Chondrocyte (in vitro differentiated cells): Measurements from ENCODE around the gene SLC2A3. TPM values are rescaled to one million over a fixed set of nuclear protein-coding genes. Genes with fewer than 3 reads are reported as not detected.
"Not testable (repeated sequence)": the region's sequence is repeated elsewhere in the genome, so short reads cannot be mapped to it uniquely, and the experiment has no call there.

Experiments
- DNase-seq: peaks from one replicate; pipeline ENCODE4 v3.0.0; 2021; ENCODE audit warnings: mixed read lengths, low spot score
- H3K27ac Mint-ChIP-seq: one replicate; pipeline ENCODE4 v1.8.0; 2021; ENCODE audit warnings: mild to moderate bottlenecking, moderate library complexity, mixed read lengths; ENCODE audit not compliant: unreplicated experiment
- H3K27me3 Mint-ChIP-seq: 2 replicates; pipeline ENCODE4 v1.8.0; 2021; ENCODE audit warnings: low read depth, mixed read lengths
- H3K36me3 Mint-ChIP-seq: 2 replicates; pipeline ENCODE4 v1.8.0; 2021; ENCODE audit warnings: low read depth, mixed read lengths
- H3K4me1 Mint-ChIP-seq: 2 replicates; pipeline ENCODE4 v1.8.0; 2021; ENCODE audit warnings: low read depth, mild to moderate bottlenecking, mixed read lengths
- H3K4me3 Mint-ChIP-seq: one replicate; pipeline ENCODE4 v1.8.0; 2021; ENCODE audit warnings: mild to moderate bottlenecking, moderate library complexity, mixed read lengths; ENCODE audit not compliant: unreplicated experiment
- H3K9me3 Mint-ChIP-seq: 2 replicates; pipeline ENCODE4 v1.8.0; 2021; ENCODE audit warnings: low read depth, mixed read lengths
- total RNA-seq: library from RNA; stranded (reverse); gene quantifications from 3 replicates; pipeline ENCODE4 v1.2.1, GENCODE V29; 2021
- TF ChIP-seq, protein P1 (sequence below): fragments of 200-600 bp; sonication (generic); IDR thresholded peaks from 2 replicates; pipeline ENCODE4 v1.5.0; 2021; ENCODE audit warnings: antibody characterized with exemption, mild to moderate bottlenecking, moderate library complexity

Gene SLC2A3
- total RNA-seq, 1 donor from 2014 or later: 75.2 TPM

DNA sequence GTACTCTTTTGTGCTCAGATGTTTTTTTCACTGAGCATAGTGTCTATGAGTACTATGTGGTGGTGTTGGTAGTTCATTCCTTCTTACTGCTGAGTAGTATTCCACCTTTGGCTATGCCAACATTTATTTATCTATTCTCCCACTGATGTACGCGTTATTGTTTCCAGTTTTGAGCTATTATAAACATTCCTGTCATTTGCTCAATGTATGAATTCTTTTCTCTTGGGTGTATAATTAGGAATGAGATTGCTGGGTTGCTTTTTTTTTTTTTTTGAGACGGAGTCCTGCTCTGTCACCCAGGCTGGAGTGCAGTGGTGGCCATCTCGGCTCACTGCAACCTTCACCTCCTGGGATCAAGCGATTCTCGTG, 37.5 kb upstream of the SLC2A3 start:
- Mint-ChIP-seq H3K27ac (no peak overlapping the region), H3K9me3 (no peaks in the 10 kb centered on the region), H3K27me3 (no peaks in the 10 kb centered on the region), H3K4me3 (no peak overlapping the region), H3K36me3 (no peaks in the 10 kb centered on the region), H3K4me1 (peaks cover 36% of the 10 kb centered on the region)
- no peak for DNase-seq
- TF ChIP-seq, protein P1, sequence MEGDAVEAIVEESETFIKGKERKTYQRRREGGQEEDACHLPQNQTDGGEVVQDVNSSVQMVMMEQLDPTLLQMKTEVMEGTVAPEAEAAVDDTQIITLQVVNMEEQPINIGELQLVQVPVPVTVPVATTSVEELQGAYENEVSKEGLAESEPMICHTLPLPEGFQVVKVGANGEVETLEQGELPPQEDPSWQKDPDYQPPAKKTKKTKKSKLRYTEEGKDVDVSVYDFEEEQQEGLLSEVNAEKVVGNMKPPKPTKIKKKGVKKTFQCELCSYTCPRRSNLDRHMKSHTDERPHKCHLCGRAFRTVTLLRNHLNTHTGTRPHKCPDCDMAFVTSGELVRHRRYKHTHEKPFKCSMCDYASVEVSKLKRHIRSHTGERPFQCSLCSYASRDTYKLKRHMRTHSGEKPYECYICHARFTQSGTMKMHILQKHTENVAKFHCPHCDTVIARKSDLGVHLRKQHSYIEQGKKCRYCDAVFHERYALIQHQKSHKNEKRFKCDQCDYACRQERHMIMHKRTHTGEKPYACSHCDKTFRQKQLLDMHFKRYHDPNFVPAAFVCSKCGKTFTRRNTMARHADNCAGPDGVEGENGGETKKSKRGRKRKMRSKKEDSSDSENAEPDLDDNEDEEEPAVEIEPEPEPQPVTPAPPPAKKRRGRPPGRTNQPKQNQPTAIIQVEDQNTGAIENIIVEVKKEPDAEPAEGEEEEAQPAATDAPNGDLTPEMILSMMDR: no peak

DNA sequence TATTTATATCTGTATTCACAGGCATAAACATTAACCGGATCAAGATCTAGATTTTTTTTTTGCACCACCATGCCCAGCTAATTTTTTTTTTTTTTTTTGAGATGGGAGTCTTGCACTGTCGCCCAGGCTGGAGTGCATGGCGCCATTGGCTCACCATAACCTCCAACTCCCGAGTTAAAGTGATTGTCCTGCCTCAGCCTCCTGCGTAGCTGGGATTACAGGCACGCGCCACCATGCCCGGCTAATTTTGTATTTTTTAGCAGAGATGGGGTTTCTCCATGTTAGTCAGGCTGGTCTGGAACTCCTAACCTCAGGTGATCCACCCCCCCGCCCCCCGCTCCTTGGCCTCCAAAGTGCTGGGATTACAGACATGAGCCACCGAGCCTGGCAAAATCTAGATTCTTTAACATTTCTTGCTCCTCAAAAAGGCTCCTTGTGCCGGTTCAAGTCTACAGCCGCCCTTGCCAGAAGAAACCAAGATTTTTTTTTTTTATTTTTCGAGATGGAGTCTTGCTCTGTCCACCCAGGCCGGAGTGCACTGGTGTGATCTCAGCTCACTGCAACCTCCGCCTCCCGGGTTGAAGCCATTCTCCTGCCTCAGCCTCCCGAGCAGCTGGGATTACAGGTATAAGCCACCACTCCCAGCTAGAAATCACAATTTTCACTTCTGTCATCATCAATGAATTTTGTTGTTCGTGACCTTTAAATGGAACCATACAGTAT, 36.9 kb upstream of the SLC2A3 start:
- Mint-ChIP-seq H3K27me3 (no peaks in the 10 kb centered on the region), H3K36me3 (no peaks in the 10 kb centered on the region), H3K4me3 (no peak overlapping the region), H3K9me3 (no peaks in the 10 kb centered on the region), H3K27ac (no peak overlapping the region), H3K4me1 (peaks cover 36% of the 10 kb centered on the region)
- TF ChIP-seq, protein P1: no peak
- no peak for DNase-seq

DNA sequence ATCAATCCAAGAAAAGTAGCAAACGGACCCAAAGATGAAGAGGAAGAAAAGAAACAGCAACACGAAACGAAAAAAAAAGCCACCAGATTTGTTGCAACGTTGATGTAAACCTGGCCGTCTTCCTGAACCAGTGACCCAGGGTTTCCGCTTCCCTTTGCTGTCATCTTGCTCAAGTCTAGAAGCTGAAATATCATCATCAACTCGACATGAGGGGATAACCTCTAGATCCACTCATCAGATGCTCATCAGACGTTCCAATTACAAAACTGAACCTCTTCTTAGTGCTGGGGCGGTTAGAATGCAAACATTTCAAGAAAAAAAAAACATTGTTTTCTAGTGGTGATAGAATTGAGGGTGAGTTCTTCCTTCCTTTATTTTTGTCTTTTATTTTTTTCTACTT, 36.3 kb upstream of the SLC2A3 start:
- H3K4me1 Mint-ChIP-seq: peaks cover 36% of the 10 kb centered on the region
- not testable (repeated sequence) for H3K36me3 Mint-ChIP-seq, H3K4me3 Mint-ChIP-seq, DNase-seq, H3K27me3 Mint-ChIP-seq, H3K9me3 Mint-ChIP-seq
- H3K27ac Mint-ChIP-seq: peak overlapping the region; percentile 14

DNA sequence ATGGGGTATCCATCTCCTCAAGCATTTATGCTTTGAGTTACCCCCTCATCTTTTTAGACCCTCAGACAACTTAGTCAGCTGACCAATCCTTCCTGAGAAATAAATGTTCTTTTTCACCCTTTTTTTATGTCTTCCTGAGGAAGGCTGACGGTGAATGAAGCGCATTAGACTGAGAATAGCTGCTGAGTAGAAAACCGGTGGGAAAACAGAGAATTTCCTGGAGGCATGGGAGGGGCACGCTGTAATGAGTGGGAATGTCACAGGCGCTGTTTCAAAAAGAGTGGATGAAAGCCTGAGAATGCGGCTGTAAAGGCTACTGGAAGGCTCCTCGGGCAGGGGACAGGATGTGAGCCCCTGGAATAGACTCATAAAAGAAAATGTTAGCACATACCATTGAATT, 35.8 kb upstream of the SLC2A3 start:
- H3K4me1 Mint-ChIP-seq: peaks cover 33% of the 10 kb centered on the region
- not testable (repeated sequence) for H3K36me3 Mint-ChIP-seq, H3K27me3 Mint-ChIP-seq, DNase-seq, H3K9me3 Mint-ChIP-seq
- H3K27ac Mint-ChIP-seq: peak overlapping the region; percentile 98
- peak overlapping the region; percentile 78 for H3K4me3 Mint-ChIP-seq

DNA sequence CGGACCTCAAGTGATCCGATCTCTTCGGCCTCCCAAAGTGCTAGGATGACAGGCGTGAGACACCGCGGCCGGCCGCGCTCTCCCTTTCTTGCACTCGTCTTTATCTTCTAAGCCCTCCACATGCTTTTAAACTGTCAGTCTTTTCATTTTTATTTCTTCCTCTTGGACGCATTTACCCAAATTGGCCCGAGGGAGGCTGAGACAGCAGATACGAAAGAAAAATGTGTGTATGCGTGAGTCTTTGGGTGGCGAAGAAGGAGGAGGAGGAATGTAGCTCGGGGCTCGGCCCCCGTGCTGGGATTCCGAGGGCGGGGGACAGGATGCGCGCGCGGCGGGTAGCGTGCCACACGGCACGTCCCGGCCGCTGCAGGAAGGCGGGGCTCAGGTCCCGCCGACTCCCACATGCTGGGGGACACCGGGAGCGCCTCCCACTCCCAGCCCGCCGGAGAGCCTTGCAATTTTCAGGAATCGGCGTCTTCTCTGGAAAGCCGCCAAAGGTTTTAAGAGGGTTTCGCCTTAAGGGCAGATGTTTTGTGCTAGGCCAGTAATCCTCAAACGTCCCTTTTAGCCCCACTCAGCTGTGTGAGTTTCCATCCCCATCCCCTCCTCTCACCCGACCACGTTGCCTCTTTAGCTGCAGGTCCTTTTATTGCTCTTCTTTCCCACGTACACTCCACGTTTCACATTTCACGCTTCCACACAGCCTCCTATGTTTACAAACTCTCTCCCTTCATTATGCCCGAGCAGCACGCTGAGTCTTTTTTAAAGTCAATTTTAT, 34.7 kb upstream of the SLC2A3 start:
- Mint-ChIP-seq H3K27ac (peak overlapping the region; percentile 98), H3K36me3 (no peaks in the 10 kb centered on the region), H3K27me3 (no peaks in the 10 kb centered on the region), H3K9me3 (no peaks in the 10 kb centered on the region), H3K4me1 (peaks cover 29% of the 10 kb centered on the region), H3K4me3 (peak overlapping the region; percentile 78)
- TF ChIP-seq, protein P1: peak; percentile 48
- DNase-seq: peak; percentile 96

DNA sequence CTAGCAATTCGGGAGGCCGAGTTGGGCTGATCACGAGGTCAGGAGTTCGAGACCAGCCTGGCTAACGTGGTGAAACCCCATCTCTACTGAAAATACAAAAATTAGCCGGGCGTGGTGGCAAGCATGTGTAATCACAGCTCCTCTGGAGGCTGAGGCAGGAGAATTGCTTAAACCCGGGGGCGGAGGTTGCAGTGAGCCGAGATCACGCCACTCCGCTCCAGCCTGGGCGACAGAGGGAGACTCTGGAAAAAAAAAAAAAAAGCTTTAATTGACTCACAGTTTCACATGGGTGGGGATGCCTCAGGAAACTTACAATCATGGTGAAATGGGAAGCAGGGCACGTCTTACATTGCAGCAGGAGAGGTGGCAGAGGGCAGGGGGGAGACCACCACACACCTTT, 30.6 kb upstream of the SLC2A3 start:
- Mint-ChIP-seq H3K4me1 (peaks cover 21% of the 10 kb centered on the region), H3K27me3 (no peaks in the 10 kb centered on the region), H3K9me3 (no peaks in the 10 kb centered on the region), H3K36me3 (no peaks in the 10 kb centered on the region), H3K4me3 (no peak overlapping the region), H3K27ac (no peak overlapping the region)
- TF ChIP-seq, protein P1: no peak
- no peak for DNase-seq

DNA sequence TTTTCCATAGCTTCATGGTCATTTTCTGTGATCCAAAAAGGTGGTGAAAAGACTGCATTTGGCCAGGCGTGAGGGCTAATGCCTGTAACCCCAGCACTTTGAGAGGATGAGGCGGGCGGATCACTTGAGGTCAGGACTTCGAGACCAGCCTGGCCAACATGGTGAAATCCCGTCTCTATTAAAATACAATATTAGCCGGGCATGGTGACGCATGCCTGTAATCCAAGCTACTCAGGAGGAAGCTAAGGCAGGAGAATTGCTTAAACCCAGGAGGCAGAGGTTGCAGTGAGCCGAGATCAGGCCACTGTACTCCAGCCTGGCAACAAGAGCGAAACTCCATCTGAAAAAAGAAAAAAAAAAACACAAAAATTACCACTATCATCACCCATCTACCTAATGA, 28.7 kb upstream of the SLC2A3 start:
- not testable (repeated sequence) for H3K27ac Mint-ChIP-seq, H3K36me3 Mint-ChIP-seq, H3K27me3 Mint-ChIP-seq, H3K9me3 Mint-ChIP-seq, DNase-seq, H3K4me3 Mint-ChIP-seq
- peaks cover 20% of the 10 kb centered on the region for H3K4me1 Mint-ChIP-seq
